ENCODE measurements around the gene GPR4.

- TF ChIP-seq CTCF (IDR thresholded peaks at IDR 0.05) (no peak), POLR2A (IDR thresholded peaks at IDR 0.05) (no peak)
Observed at GRCh38 chr19:45556835-45557234, 45.2 kb downstream of the GPR4 start.

Data from Peyer's patch (tissue), 4 donors.